HG02623 (cell line): ENCODE measurements around the gene FGF5.
"Not testable (repeated sequence)": the region's sequence is repeated elsewhere in the genome, so short reads cannot be mapped to it uniquely, and the experiment has no call there.

Experiments used
- ATAC-seq: cut with Tn5 transposase; IDR thresholded peaks from one replicate; pipeline ENCODE4 v1.9.1; 2021; ENCODE audit warnings: moderate library complexity; ENCODE audit not compliant: unreplicated experiment

FGF5 gene

GRCh38 chr4:80294206-80294605 lies 27.7 kb downstream of the FGF5 start:
- no peak for ATAC-seq

GRCh38 chr4:80295336-80295735 lies 28.9 kb downstream of the FGF5 start:
- ATAC-seq = no peak

- ATAC-seq = no peak
These were observed 29.4 kb downstream of the FGF5 start for GRCh38 chr4:80295826-80296225.

- no peak for ATAC-seq
These were observed 35.4 kb downstream of the FGF5 start for GRCh38 chr4:80301884-80302283.

- no peak for ATAC-seq
These were observed 36.3 kb downstream of the FGF5 start for GRCh38 chr4:80302616-80303223.

- ATAC-seq = no peak
These were observed 39.0 kb downstream of the FGF5 start for GRCh38 chr4:80305466-80305865.

GRCh38 chr4:80306260-80306659 lies 39.8 kb downstream of the FGF5 start:
- ATAC-seq = no peak

- ATAC-seq = no peak
These were observed 40.8 kb downstream of the FGF5 start for GRCh38 chr4:80307183-80307735.

GRCh38 chr4:80307774-80308465 lies 41.5 kb downstream of the FGF5 start:
- no peak for ATAC-seq

GRCh38 chr4:80308466-80308822 lies 42.0 kb downstream of the FGF5 start:
- no peak for ATAC-seq

GRCh38 chr4:80309294-80310004 lies 43.0 kb downstream of the FGF5 start:
- no peak for ATAC-seq

- ATAC-seq = no peak
These were observed 44.7 kb downstream of the FGF5 start for GRCh38 chr4:80311130-80311529.

GRCh38 chr4:80312124-80312523 lies 45.7 kb downstream of the FGF5 start:
- no peak for ATAC-seq

- no peak for ATAC-seq
These were observed 47.2 kb downstream of the FGF5 start for GRCh38 chr4:80313627-80314026.

- ATAC-seq = not testable (repeated sequence)
These were observed 49.4 kb downstream of the FGF5 start for GRCh38 chr4:80315848-80316247.

- ATAC-seq = no peak
These were observed 54.9 kb downstream of the FGF5 start for GRCh38 chr4:80321341-80321740.

- ATAC-seq = no peak
These were observed 55.3 kb downstream of the FGF5 start for GRCh38 chr4:80321776-80322175.

- no peak for ATAC-seq
These were observed 56.3 kb downstream of the FGF5 start for GRCh38 chr4:80322716-80323115.

GRCh38 chr4:80324171-80324570 lies 57.7 kb downstream of the FGF5 start:
- ATAC-seq = no peak

- no peak for ATAC-seq
These were observed 65.2 kb downstream of the FGF5 start for GRCh38 chr4:80331693-80332092.

GRCh38 chr4:80333121-80333520 lies 66.7 kb downstream of the FGF5 start:
- ATAC-seq = no peak

- no peak for ATAC-seq
These were observed 68.1 kb downstream of the FGF5 start for GRCh38 chr4:80334568-80334967.
